ENCODE results near the gene SNX8. TPM values are rescaled to one million over a fixed set of nuclear protein-coding genes. Genes with fewer than 3 reads are reported as not detected.
"Not testable (repeated sequence)": the region's sequence is repeated elsewhere in the genome, so short reads cannot be mapped to it uniquely, and the experiment has no call there.

The SNX8 gene
- total RNA-seq, 2 experiments from 2014 or later, result 31.7 to 36.8 TPM

GRCh38 chr7:2350861-2351260, 36.6 kb upstream of the SNX8 start:
- H3K36me3 Mint-ChIP-seq (ENCODE audit: low read depth), result peaks cover 11% of the 10 kb centered on the region
- H3K4me1 Mint-ChIP-seq (ENCODE audit: low read depth), result peaks cover 15% of the 10 kb centered on the region
- no peak for TF ChIP-seq CTCF (IDR thresholded peaks at IDR 0.05)
- no peaks in the 10 kb centered on the region for H3K27me3 Mint-ChIP-seq
- H3K9me3 Mint-ChIP-seq, result no peaks in the 10 kb centered on the region
- ChIA-PET CTCF (no interaction called here), POLR2A (no interaction called here)
- intact Hi-C loops (cut with micrococcal nuclease), result no loop called here
- no peak overlapping the region for H3K4me3 Mint-ChIP-seq
- H3K27ac Mint-ChIP-seq, result no peak overlapping the region
- ATAC-seq, result no peak
- no peak for DNase-seq

GRCh38 chr7:2350055-2350454, 35.8 kb upstream of the SNX8 start:
- Mint-ChIP-seq H3K4me3 (no peak overlapping the region), H3K36me3 (ENCODE audit: low read depth) (peaks cover 5% of the 10 kb centered on the region), H3K9me3 (no peaks in the 10 kb centered on the region), H3K27me3 (no peaks in the 10 kb centered on the region), H3K27ac (no peak overlapping the region), H3K4me1 (ENCODE audit: low read depth) (peaks cover 15% of the 10 kb centered on the region)
- no peak for TF ChIP-seq CTCF (IDR thresholded peaks at IDR 0.05)
- ChIA-PET CTCF (interaction anchor here (1.1 to 2.8 kb wide), 2 partner anchors 102 to 118 kb away, joined by 3 to 14 read pairs; partner anchors contain the start of gene MAD1L1), POLR2A (no interaction called here)
- DNase-seq, result no peak
- intact Hi-C loops (cut with micrococcal nuclease), result no loop called here
- no peak for ATAC-seq

- not testable (repeated sequence) for H3K9me3 Mint-ChIP-seq; H3K27me3 Mint-ChIP-seq; H3K4me3 Mint-ChIP-seq; DNase-seq; H3K27ac Mint-ChIP-seq; H3K4me1 Mint-ChIP-seq (ENCODE audit: low read depth); H3K36me3 Mint-ChIP-seq (ENCODE audit: low read depth)
- ChIA-PET CTCF (interaction anchor here (0.7 to 2.8 kb wide), 32 partner anchors 10 to 768 kb away, joined by 3 to 14 read pairs (median 4); partner anchors contain the start of genes CHST12 and MAD1L1), POLR2A (interaction anchor here (1.0 kb wide), 1 partner anchor 106 kb away, joined by 3 read pairs; the partner anchor contains the start of gene MRM2)
- intact Hi-C loops (cut with micrococcal nuclease), result loop anchor here (2.0 kb wide), 1 partner anchor 105 kb away; the partner anchor contains the start of genes MRM2 and NUDT1
- ATAC-seq, result peak; percentile 27
These were observed 33.3 kb upstream of the SNX8 start for GRCh38 chr7:2347351-2348063.

- TF ChIP-seq CTCF (IDR thresholded peaks at IDR 0.05), result no peak
- no peak for DNase-seq
- no peaks in the 10 kb centered on the region for H3K4me1 Mint-ChIP-seq (ENCODE audit: low read depth)
- H3K4me3 Mint-ChIP-seq, result no peak overlapping the region
- intact Hi-C loops (cut with micrococcal nuclease), result no loop called here
- H3K27me3 Mint-ChIP-seq, result no peaks in the 10 kb centered on the region
- H3K9me3 Mint-ChIP-seq, result no peaks in the 10 kb centered on the region
- ATAC-seq, result no peak
- ChIA-PET CTCF (interaction anchor here (0.6 to 1.9 kb wide), 2 partner anchors 11 to 130 kb away, joined by 5 to 12 read pairs; no protein-coding TSS in a partner anchor), POLR2A (interaction anchor here (1.3 to 1.5 kb wide), 2 partner anchors 12 to 17 kb away, joined by 4 to 5 read pairs; no protein-coding TSS in a partner anchor)
- H3K27ac Mint-ChIP-seq, result no peak overlapping the region
- no peaks in the 10 kb centered on the region for H3K36me3 Mint-ChIP-seq (ENCODE audit: low read depth)
These were observed 22.5 kb upstream of the SNX8 start for GRCh38 chr7:2336626-2337299.

- H3K27me3 Mint-ChIP-seq; ATAC-seq; H3K4me1 Mint-ChIP-seq (ENCODE audit: low read depth); H3K36me3 Mint-ChIP-seq (ENCODE audit: low read depth); intact Hi-C loops (cut with micrococcal nuclease); H3K4me3 Mint-ChIP-seq; DNase-seq; H3K9me3 Mint-ChIP-seq; H3K27ac Mint-ChIP-seq: not testable (repeated sequence)
- ChIA-PET CTCF (interaction anchor here (1.0 kb wide), 1 partner anchor 85 kb away, joined by 3 read pairs; no protein-coding TSS in a partner anchor), POLR2A (interaction anchor here (0.8 kb wide), 1 partner anchor 869 kb away, joined by 4 read pairs; no protein-coding TSS in a partner anchor)
These were observed 18.5 kb upstream of the SNX8 start for GRCh38 chr7:2332606-2333231.

All from activated CD8-positive, alpha-beta T cell treated with anti-CD3 and anti-CD28 coated beads for 36 hours (primary cell).